ENCODE data around the gene TMEM126A. TPM values are rescaled to one million over a fixed set of nuclear protein-coding genes. Genes with fewer than 3 reads are reported as not detected.
"Not testable (repeated sequence)": the region's sequence is repeated elsewhere in the genome, so short reads cannot be mapped to it uniquely, and the experiment has no call there.

TMEM126A gene
- total and polyA plus RNA-seq, 4 experiments from 2014 or later, result 17.4 to 70.0 (median 42.4) TPM

DNA sequence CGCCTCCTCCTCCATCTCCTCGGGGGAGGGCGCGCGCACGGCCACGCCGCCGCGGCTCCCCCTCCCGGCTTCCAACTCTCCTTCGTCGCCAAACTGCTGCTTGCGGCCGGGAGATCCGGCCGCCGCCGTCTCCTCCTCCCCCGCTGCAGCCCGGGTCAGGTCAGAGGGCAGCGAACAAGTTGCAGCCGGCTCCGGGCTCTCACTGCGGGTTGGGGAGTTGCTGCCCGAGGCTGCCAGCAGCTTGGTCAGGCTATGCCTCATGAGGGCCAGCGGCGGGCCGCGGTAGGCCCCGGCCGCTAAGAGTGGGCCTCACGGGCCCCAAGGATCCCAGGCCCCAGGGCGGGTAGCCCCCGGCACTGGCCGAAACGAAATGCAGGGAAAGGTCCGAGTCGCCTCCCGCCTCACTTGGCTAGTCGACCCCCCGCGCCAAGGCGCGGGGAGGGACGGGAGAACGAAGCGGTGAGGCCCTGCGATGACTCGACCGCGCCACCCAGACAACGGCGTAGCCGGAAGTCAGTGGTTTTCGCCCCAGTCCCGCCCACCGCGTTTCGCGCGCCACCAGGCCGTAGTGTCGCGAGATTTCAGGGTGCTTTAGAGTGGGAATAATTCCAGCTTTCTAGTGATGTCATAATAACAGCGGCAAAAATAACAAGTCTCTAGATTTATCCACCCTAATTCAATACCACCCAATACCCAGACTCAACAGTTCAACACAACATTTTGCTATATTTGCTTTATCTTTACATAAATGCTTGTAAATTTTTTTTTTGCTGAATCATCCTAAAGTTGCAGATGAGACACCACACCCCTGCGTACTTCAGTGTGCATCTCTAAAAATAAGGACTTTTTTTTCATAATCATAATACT lies 17.1 kb downstream of the TMEM126A start, which contains the start of gene CREBZF:
Gene CREBZF (minus strand): TSS at position 515 of the 867 bp plus-strand sequence. CDS start 254 bp downstream, at position 261.
- Histone ChIP-seq H3K4me3 (ENCODE audit: low read length in 2 of 2) (peak within 1 kb of the TSS; percentile 45 to 87), H3K9me3 (ENCODE audit: control insufficient read depth in 1 of 2, low read length in 2 of 2) (no peaks in the 10 kb centered on the region), H3K27ac (ENCODE audit: low read depth, low read length) (peak within 1 kb of the TSS; percentile 96), H3K4me1 (ENCODE audit: insufficient read depth, low read length) (peaks cover 43% of the 10 kb centered on the region), H3K36me3 (ENCODE audit: insufficient read depth, low read length) (peaks cover 3% of the 10 kb centered on the region), H3K27me3 (ENCODE audit: insufficient read depth, low read length) (no peaks in the 10 kb centered on the region)
- intact Hi-C loops (cut with micrococcal nuclease), result loop anchor here (1.0 to 2.0 kb wide), 10 partner anchors 18 to 637 kb away; partner anchors contain the start of genes EED, HIKESHI, PICALM and TMEM126A
- peak; percentile 90 to 93 (median 92) for DNase-seq
- H3K36me3 Mint-ChIP-seq, result peaks cover 14 to 32% of the 10 kb centered on the region in 2 donors
- no peaks in the 10 kb centered on the region for H3K27me3 Mint-ChIP-seq
- H3K4me1 Mint-ChIP-seq, result peaks cover 29 to 58% (median 36%) of the 10 kb centered on the region in 4 donors
- peak within 1 kb of the TSS; percentile 98 to 100 (median 100) for H3K4me3 Mint-ChIP-seq
- peaks cover 0 to 3% (median 0%) of the 10 kb centered on the region in 8 donors for H3K9me3 Mint-ChIP-seq
- H3K27ac Mint-ChIP-seq, result peak within 1 kb of the TSS; percentile 99 to 100 (median 100)
- CTCF ChIA-PET (ENCODE audit: partially characterized antibody), result interaction anchor here (0.7 to 3.4 kb wide), 8 partner anchors 16 to 190 kb away, joined by 3 to 25 read pairs (median 4); partner anchors contain the start of genes CCDC83, CCDC89, DLG2 and TMEM126A
- POLR2A ChIA-PET (ENCODE audit: partially characterized antibody), result interaction anchor here (0.6 to 8.2 kb wide), 28 partner anchors 9 to 627 kb away, joined by 3 to 169 read pairs (median 4); partner anchors contain the start of genes CCDC83, DLG2, EED and PICALM

DNA sequence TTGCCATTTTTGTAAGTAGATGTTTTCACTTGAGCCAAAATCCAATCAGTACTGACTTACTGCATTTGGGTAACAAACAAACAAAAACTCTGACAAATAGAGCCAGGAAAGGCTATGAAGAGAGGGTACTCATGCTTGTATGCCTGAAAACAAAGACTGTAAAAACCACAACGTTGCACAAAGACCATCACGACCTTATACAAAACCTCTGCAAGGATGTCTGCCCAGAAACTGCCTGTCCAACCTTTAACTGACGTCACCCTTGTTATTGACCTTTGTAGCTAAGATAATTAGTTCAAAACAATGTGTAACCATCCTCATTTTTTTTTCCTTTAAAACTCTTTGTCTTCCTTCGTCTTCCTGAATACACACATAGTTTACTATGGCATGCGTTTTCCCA lies 18.0 kb downstream of the TMEM126A start:
- Mint-ChIP-seq H3K36me3 (peaks cover 12 to 24% of the 10 kb centered on the region in 2 donors), H3K27ac (peak overlapping the region; percentile 99 to 100 (median 100)), H3K4me1 (peaks cover 23 to 49% (median 29%) of the 10 kb centered on the region in 4 donors), H3K4me3 (peak overlapping the region; percentile 10 to 99 (median 61)), H3K27me3 (no peaks in the 10 kb centered on the region), H3K9me3 (peaks cover 0 to 3% (median 0%) of the 10 kb centered on the region in 8 donors)
- CTCF ChIA-PET (ENCODE audit: partially characterized antibody), result interaction anchor here (1.4 to 3.4 kb wide), 2 partner anchors 17 to 19 kb away, joined by 5 to 25 read pairs; partner anchors contain the start of gene TMEM126A
- Histone ChIP-seq H3K4me3 (ENCODE audit: low read length in 2 of 2) (peak overlapping the region in 1 of 2 donors; percentile 87), H3K27ac (ENCODE audit: low read depth, low read length) (peak overlapping the region; percentile 96), H3K9me3 (ENCODE audit: control insufficient read depth in 1 of 2, low read length in 2 of 2) (no peaks in the 10 kb centered on the region), H3K36me3 (ENCODE audit: insufficient read depth, low read length) (no peaks in the 10 kb centered on the region), H3K27me3 (ENCODE audit: insufficient read depth, low read length) (no peaks in the 10 kb centered on the region), H3K4me1 (ENCODE audit: insufficient read depth, low read length) (peaks cover 34% of the 10 kb centered on the region)
- intact Hi-C loops (cut with micrococcal nuclease), result loop anchor here (2.0 kb wide), 2 partner anchors 17 to 403 kb away; partner anchors contain the start of gene PICALM
- no peak for DNase-seq
- POLR2A ChIA-PET (ENCODE audit: partially characterized antibody), result interaction anchor here (1.0 to 4.7 kb wide), 4 partner anchors 39 to 159 kb away, joined by 3 to 68 read pairs (median 16); partner anchors contain the start of genes DLG2 and TMEM126B

DNA sequence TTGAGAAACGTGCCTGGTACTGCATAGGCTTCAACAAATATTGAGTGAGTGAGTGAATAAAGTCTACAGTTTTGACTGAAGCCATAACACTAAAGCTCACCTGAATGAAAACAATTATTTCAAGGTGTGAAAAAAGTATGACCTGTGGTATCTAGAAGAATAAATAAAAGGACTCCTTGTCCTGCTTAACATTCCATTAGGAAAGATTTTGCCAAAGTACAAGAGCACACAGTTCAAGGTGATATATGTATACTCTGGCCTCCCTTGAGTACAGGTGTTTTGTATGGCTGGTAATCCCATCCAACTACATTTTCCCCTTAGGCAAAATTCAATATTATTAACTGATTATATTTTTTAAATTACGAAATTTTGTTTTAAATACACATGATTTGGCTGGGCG lies 18.9 kb downstream of the TMEM126A start:
- H3K27me3 Mint-ChIP-seq, result no peaks in the 10 kb centered on the region
- ChIA-PET POLR2A (ENCODE audit: partially characterized antibody) (interaction anchor here (1.0 kb wide), 1 partner anchor 86 kb away, joined by 3 read pairs; no protein-coding TSS in a partner anchor), CTCF (ENCODE audit: partially characterized antibody) (no interaction called here)
- no peaks in the 10 kb centered on the region for H3K9me3 ChIP-seq (ENCODE audit: control insufficient read depth in 1 of 2, low read length in 2 of 2)
- H3K9me3 Mint-ChIP-seq, result peaks cover 0 to 3% (median 0%) of the 10 kb centered on the region in 8 donors
- peaks cover 4 to 16% of the 10 kb centered on the region in 2 donors for H3K36me3 Mint-ChIP-seq
- no peak overlapping the region for H3K4me3 Mint-ChIP-seq
- intact Hi-C loops (cut with micrococcal nuclease), result no loop called here
- DNase-seq, result no peak
- H3K27ac Mint-ChIP-seq, result peak overlapping the region in 2 of 7 donors; percentile 71 to 99
- no peak overlapping the region for H3K27ac ChIP-seq (ENCODE audit: low read depth, low read length)
- H3K4me1 ChIP-seq (ENCODE audit: insufficient read depth, low read length), result peaks cover 24% of the 10 kb centered on the region
- peaks cover 16 to 40% (median 21%) of the 10 kb centered on the region in 4 donors for H3K4me1 Mint-ChIP-seq
- H3K36me3 ChIP-seq (ENCODE audit: insufficient read depth, low read length), result no peaks in the 10 kb centered on the region
- no peaks in the 10 kb centered on the region for H3K27me3 ChIP-seq (ENCODE audit: insufficient read depth, low read length)
- no peak overlapping the region for H3K4me3 ChIP-seq (ENCODE audit: low read length in 2 of 2)

DNA sequence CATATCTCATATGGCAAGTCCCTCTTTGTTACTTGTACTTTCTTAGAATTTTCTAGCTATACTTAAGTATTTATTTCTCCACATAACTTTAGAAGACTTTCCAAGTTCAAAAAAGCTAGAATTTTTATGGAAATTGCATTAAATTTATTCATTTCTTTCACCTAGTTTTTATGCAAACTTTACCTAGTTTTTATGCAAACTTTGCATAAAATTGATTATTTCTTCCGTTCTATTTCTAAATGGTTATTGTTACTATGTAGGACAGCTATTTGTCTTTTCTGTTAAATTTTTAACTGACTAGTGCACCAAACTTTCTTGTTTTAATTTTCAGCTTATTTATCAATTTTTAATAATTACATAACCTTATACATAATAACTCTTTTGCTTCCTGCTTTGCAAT lies 20.4 kb downstream of the TMEM126A start:
- H3K4me3 Mint-ChIP-seq, result no peak overlapping the region
- H3K9me3 ChIP-seq (ENCODE audit: control insufficient read depth in 1 of 2, low read length in 2 of 2), result no peaks in the 10 kb centered on the region
- no peak overlapping the region for H3K27ac ChIP-seq (ENCODE audit: low read depth, low read length)
- intact Hi-C loops (cut with micrococcal nuclease), result no loop called here
- no peak for DNase-seq
- peaks cover 0 to 1% (median 0%) of the 10 kb centered on the region in 8 donors for H3K9me3 Mint-ChIP-seq
- H3K36me3 ChIP-seq (ENCODE audit: insufficient read depth, low read length), result no peaks in the 10 kb centered on the region
- H3K4me1 Mint-ChIP-seq, result peaks cover 9 to 27% (median 12%) of the 10 kb centered on the region in 4 donors
- H3K4me1 ChIP-seq (ENCODE audit: insufficient read depth, low read length), result peaks cover 9% of the 10 kb centered on the region
- no peak overlapping the region for H3K27ac Mint-ChIP-seq
- CTCF ChIA-PET (ENCODE audit: partially characterized antibody), result interaction anchor here (0.6 to 1.3 kb wide), 2 partner anchors 14 to 41 kb away, joined by 3 to 5 read pairs; partner anchors contain the start of gene DLG2
- POLR2A ChIA-PET (ENCODE audit: partially characterized antibody), result no interaction called here
- H3K36me3 Mint-ChIP-seq, result peaks cover 4 to 12% of the 10 kb centered on the region in 2 donors
- no peaks in the 10 kb centered on the region for H3K27me3 ChIP-seq (ENCODE audit: insufficient read depth, low read length)
- H3K27me3 Mint-ChIP-seq, result no peaks in the 10 kb centered on the region
- no peak overlapping the region for H3K4me3 ChIP-seq (ENCODE audit: low read length in 2 of 2)

DNA sequence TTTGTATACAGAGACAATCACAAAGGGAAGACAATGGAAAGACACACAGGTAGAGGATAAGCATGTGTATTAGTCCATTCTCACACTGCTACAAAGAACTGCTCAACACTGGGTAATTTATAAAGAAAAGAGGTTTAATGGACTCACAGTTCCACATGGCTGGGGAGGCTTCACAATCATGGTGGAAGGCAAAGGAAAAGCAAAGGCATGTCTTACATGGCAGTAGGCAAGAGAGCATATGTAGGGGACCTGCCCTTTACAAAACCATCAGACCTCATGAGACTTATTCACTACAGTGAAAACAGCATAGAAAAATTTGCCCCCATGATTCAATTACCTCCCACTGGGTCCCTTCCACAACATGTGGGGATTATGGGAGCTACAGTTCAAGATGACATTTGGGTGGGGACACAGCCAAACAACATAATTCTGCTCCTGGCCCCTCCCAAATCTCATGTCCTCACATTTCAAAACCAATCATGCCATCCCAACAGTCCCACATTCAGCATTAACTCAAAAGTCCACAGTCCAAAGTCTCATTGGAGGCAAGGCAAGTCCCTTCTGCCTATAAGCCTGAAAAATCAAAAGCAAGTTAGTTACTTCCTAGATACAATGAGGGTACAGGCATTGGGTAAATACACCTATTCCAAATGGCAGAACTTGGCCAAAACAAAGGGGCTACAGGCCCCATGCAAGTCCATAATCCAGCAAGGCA lies 23.3 kb downstream of the TMEM126A start:
- H3K9me3 ChIP-seq (ENCODE audit: control insufficient read depth in 1 of 2, low read length in 2 of 2); H3K9me3 Mint-ChIP-seq; H3K4me3 Mint-ChIP-seq; H3K4me3 ChIP-seq (ENCODE audit: low read length in 2 of 2); H3K27me3 Mint-ChIP-seq; H3K27ac ChIP-seq (ENCODE audit: low read depth, low read length); H3K27me3 ChIP-seq (ENCODE audit: insufficient read depth, low read length); DNase-seq; intact Hi-C loops (cut with micrococcal nuclease); H3K36me3 Mint-ChIP-seq; H3K4me1 Mint-ChIP-seq; H3K4me1 ChIP-seq (ENCODE audit: insufficient read depth, low read length); CTCF ChIA-PET (ENCODE audit: partially characterized antibody); H3K36me3 ChIP-seq (ENCODE audit: insufficient read depth, low read length): not testable (repeated sequence)
- POLR2A ChIA-PET (ENCODE audit: partially characterized antibody), result interaction anchor here (1.2 kb wide), 1 partner anchor 23 kb away, joined by 3 read pairs; the partner anchor contains the start of gene TMEM126A
- H3K27ac Mint-ChIP-seq, result peak overlapping the region in 1 of 7 donors; percentile 28

DNA sequence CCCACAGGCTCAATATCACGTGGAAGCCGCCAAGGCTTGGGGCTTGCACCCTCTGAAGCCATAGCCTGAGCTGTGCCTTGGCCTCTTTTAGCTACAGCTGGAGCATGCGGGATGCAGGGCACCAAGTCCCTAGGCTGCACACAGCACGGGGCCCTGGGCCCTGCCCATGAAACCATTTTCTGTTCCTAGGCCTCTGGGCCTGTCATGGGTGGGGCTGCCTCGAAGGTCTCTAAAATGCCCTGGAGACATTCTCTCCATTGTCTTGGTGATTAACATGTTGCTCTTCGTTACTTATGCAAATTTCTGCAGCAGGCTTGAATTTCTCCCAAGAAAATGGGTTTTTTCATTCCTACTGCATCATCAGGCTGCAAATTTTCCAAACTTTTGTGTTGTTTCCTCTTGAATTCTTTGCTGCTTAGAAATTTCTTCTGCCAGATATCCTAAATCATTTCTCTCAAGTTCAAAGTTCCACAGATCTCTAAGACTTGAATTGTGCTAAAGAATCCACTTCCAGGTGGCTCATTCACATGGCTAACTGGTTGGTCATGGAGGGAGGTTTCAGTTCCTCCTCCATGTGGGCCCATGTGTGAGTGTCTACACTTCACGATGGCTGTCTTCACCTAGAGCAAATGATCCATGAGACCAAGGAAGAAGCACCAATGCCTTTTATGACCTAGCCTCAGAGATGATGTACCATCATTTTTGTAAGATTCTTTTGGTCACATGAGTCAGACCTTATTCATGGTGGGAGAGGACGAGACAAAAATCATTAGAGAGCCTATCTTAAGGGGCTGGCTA lies 24.5 kb downstream of the TMEM126A start:
- Mint-ChIP-seq H3K4me1 (no peaks in the 10 kb centered on the region), H3K9me3 (no peaks in the 10 kb centered on the region), H3K27ac (no peak overlapping the region), H3K36me3 (no peaks in the 10 kb centered on the region), H3K27me3 (peaks cover 0 to 3% of the 10 kb centered on the region in 2 donors), H3K4me3 (no peak overlapping the region)
- H3K27ac ChIP-seq (ENCODE audit: low read depth, low read length), result no peak overlapping the region
- H3K9me3 ChIP-seq (ENCODE audit: control insufficient read depth in 1 of 2, low read length in 2 of 2), result no peaks in the 10 kb centered on the region
- ChIA-PET CTCF (ENCODE audit: partially characterized antibody) (no interaction called here), POLR2A (ENCODE audit: partially characterized antibody) (no interaction called here)
- no peak overlapping the region for H3K4me3 ChIP-seq (ENCODE audit: low read length in 2 of 2)
- no peaks in the 10 kb centered on the region for H3K4me1 ChIP-seq (ENCODE audit: insufficient read depth, low read length)
- intact Hi-C loops (cut with micrococcal nuclease), result no loop called here
- no peaks in the 10 kb centered on the region for H3K36me3 ChIP-seq (ENCODE audit: insufficient read depth, low read length)
- no peaks in the 10 kb centered on the region for H3K27me3 ChIP-seq (ENCODE audit: insufficient read depth, low read length)
- DNase-seq, result no peak

Data from CD4-positive, alpha-beta memory T cell (primary cell).